Right lung (tissue), 5 donors: ENCODE measurements around the gene RHEX. TPM values are rescaled to one million over a fixed set of nuclear protein-coding genes. Genes with fewer than 3 reads are reported as not detected.

Experiments used
- polyA plus RNA-seq, 5 donors: library from polyadenylated mRNA; unstranded; fragments of 120-200 nt; gene quantifications; one replicate each; pipeline versions ENCODE4 v1.2.1 to v1.2.3, GENCODE V29; 2013; ENCODE audit warnings: inconsistent platforms in 1 of 5, low replicate concordance in 1 of 5; ENCODE audit not compliant: insufficient read length in 5 of 5, insufficient read depth in 1 of 5

The RHEX gene
- polyA plus RNA-seq, 5 donors, result 0.19 to 0.41 (median 0.24) TPM; not detected in 1

Other genes starting within 250 kb of the RHEX start
- 10 to 100 TPM; 36.4 to 46.8 (median 44.8) TPM for gene SLC41A1, start 240.0 kb upstream of the RHEX start, polyA plus RNA-seq
- under 1 TPM; 0.20 to 0.51 (median 0.33) TPM for gene PM20D1, start 203.0 kb upstream of the RHEX start, polyA plus RNA-seq
- 1 to 10 TPM; 4.5 to 7.1 (median 5.4) TPM for gene SLC26A9, start 109.7 kb upstream of the RHEX start, polyA plus RNA-seq
- gene RAB7B, start 49.8 kb upstream of the RHEX start, polyA plus RNA-seq, result 1 to 10 TPM; 2.8 to 4.9 (median 3.7) TPM
- 1 to 10 TPM in 2 of 5 donors, under 1 TPM in 3; 0.33 to 1.5 (median 0.66) TPM for gene CTSE, start 29.3 kb upstream of the RHEX start, polyA plus RNA-seq
- under 1 TPM in 4 of 5 donors, not detected in 1; 0.08 to 0.14 (median 0.08) TPM for gene AVPR1B, start 64.2 kb downstream of the RHEX start, polyA plus RNA-seq
- 1 to 10 TPM; 4.7 to 7.5 (median 5.7) TPM for gene FAM72A, start 149.7 kb downstream of the RHEX start, polyA plus RNA-seq
- gene SRGAP2, start 150.4 kb downstream of the RHEX start, polyA plus RNA-seq, result 10 to 100 TPM; 55.5 to 74.1 (median 58.3) TPM